ENCODE data around the gene FAM186B. TPM values are rescaled to one million over a fixed set of nuclear protein-coding genes. Genes with fewer than 3 reads are reported as not detected.

Gene FAM186B
- total and polyA plus RNA-seq, 2 experiments from 2014 or later = 0.17 to 0.69 TPM

GRCh38 chr12:49541911-49542505 lies 63.4 kb downstream of the FAM186B start:
- 94% methylated on average over 7 of the region's 7 CpGs for WGBS (ENCODE audit: low lambda C conversion rate, missing lambda C conversion rate)
- H3K27me3 ChIP-seq = peaks cover 74% of the 10 kb centered on the region
- H4K20me1 ChIP-seq (ENCODE audit: insufficient read depth, poor library complexity, severe bottlenecking) = no peaks in the 10 kb centered on the region
- H3K9me3 ChIP-seq (ENCODE audit: low read depth) = no peaks in the 10 kb centered on the region
- no peak overlapping the region for H3K27ac ChIP-seq
- no peak overlapping the region for H3K4me3 ChIP-seq
- H3K79me2 ChIP-seq = no peaks in the 10 kb centered on the region
- DNase-seq (ENCODE audit: low spot score) = no peak
- H3K36me3 ChIP-seq (replicated peaks; ENCODE audit: insufficient read depth, low read depth) = no peaks in the 10 kb centered on the region
- H3K4me2 ChIP-seq = no peak overlapping the region
- no peak for TF ChIP-seq EZH2 (IDR thresholded peaks at IDR 0.05; ENCODE audit: borderline replicate concordance)
- H2AFZ ChIP-seq = no peak overlapping the region
- H3K9me2 ChIP-seq (replicated peaks; ENCODE audit: insufficient read depth) = no peaks in the 10 kb centered on the region
- H3K4me1 ChIP-seq (ENCODE audit: insufficient read depth) = peaks cover 15% of the 10 kb centered on the region

- TF ChIP-seq EZH2 (IDR thresholded peaks at IDR 0.05; ENCODE audit: borderline replicate concordance) (no peak), CTCF (IDR thresholded peaks at IDR 0.05; ENCODE audit: poor library complexity) (no peak), EZH2phosphoT487 (IDR thresholded peaks at IDR 0.05; ENCODE audit: low read depth, severe bottlenecking, unreplicated experiment) (no peak)
- Histone ChIP-seq H3K4me2 (no peak overlapping the region), H3K4me1 (ENCODE audit: insufficient read depth) (peaks cover 15% of the 10 kb centered on the region), H2AFZ (no peak overlapping the region), H3K27me3 (peaks cover 77% of the 10 kb centered on the region), H3K9me2 (replicated peaks; ENCODE audit: insufficient read depth) (no peaks in the 10 kb centered on the region), H3K79me2 (no peaks in the 10 kb centered on the region), H3K27ac (no peak overlapping the region), H3K36me3 (replicated peaks; ENCODE audit: insufficient read depth, low read depth) (no peaks in the 10 kb centered on the region), H4K20me1 (ENCODE audit: insufficient read depth, poor library complexity, severe bottlenecking) (no peaks in the 10 kb centered on the region), H3K4me3 (no peak overlapping the region), H3K9me3 (ENCODE audit: low read depth) (no peaks in the 10 kb centered on the region)
- DNase-seq (ENCODE audit: low spot score) = no peak
- WGBS (ENCODE audit: low lambda C conversion rate, missing lambda C conversion rate) = 83% methylated on average over 17 of the region's 18 CpGs
Observed at GRCh38 chr12:49541140-49541861, 64.1 kb downstream of the FAM186B start.

- H3K27me3 ChIP-seq = peaks cover 77% of the 10 kb centered on the region
- no peak for DNase-seq (ENCODE audit: low spot score)
- TF ChIP-seq EZH2phosphoT487 (IDR thresholded peaks at IDR 0.05; ENCODE audit: low read depth, severe bottlenecking, unreplicated experiment) (no peak), CTCF (IDR thresholded peaks at IDR 0.05; ENCODE audit: poor library complexity) (no peak), EZH2 (IDR thresholded peaks at IDR 0.05; ENCODE audit: borderline replicate concordance) (no peak)
- no peaks in the 10 kb centered on the region for H3K9me3 ChIP-seq (ENCODE audit: low read depth)
- no peak overlapping the region for H3K27ac ChIP-seq
- no peaks in the 10 kb centered on the region for H3K79me2 ChIP-seq
- no peaks in the 10 kb centered on the region for H3K9me2 ChIP-seq (replicated peaks; ENCODE audit: insufficient read depth)
- WGBS (ENCODE audit: low lambda C conversion rate, missing lambda C conversion rate) = 69% methylated on average over 21 of the region's 21 CpGs
- no peak overlapping the region for H2AFZ ChIP-seq
- no peaks in the 10 kb centered on the region for H3K36me3 ChIP-seq (replicated peaks; ENCODE audit: insufficient read depth, low read depth)
- H4K20me1 ChIP-seq (ENCODE audit: insufficient read depth, poor library complexity, severe bottlenecking) = no peaks in the 10 kb centered on the region
- no peak overlapping the region for H3K4me3 ChIP-seq
- peaks cover 15% of the 10 kb centered on the region for H3K4me1 ChIP-seq (ENCODE audit: insufficient read depth)
- H3K4me2 ChIP-seq = no peak overlapping the region
Observed at GRCh38 chr12:49540229-49541139, 65.0 kb downstream of the FAM186B start.

All from hepatocyte (in vitro differentiated cells).